Gastrocnemius medialis (tissue), 4 donors: ENCODE measurements around the gene DCAF16. TPM values are rescaled to one million over a fixed set of nuclear protein-coding genes. Genes with fewer than 3 reads are reported as not detected.

Source experiments
- ATAC-seq, 2 donors: fragments of 150-250 bp; one replicate each; pipeline ENCODE4 v1.9.1; 2016
- DNase-seq, 2 donors: peaks; one replicate each; pipeline ENCODE4 v3.0.0-alpha.2; 2019
- H3K27ac ChIP-seq, 4 donors: fragments of 200-600 bp; sonication (generic); 1 replicate in 1 of 4; 2 replicates in 3 of 4; pipeline ENCODE4 v1.5.1; 2016 to 2018; ENCODE audit warnings: mild to moderate bottlenecking in 2 of 4, moderate library complexity in 1 of 4
- H3K27me3 ChIP-seq, 3 donors: fragments of 200-600 bp; sonication (generic) in 2 of 3; 1 replicate in 1 of 3; 2 replicates in 2 of 3; pipeline versions ENCODE4 v1.5.1 to v1.6.0; 2016 to 2019; ENCODE audit warnings: mild to moderate bottlenecking in 1 of 3, moderate library complexity in 1 of 3
- H3K36me3 ChIP-seq, 2 donors: fragments of 200-600 bp; sonication (generic) in 1 of 2; one replicate each; pipeline ENCODE4 v1.5.1; 2017 to 2018
- H3K4me1 ChIP-seq, 2 donors: fragments of 200-600 bp; sonication (generic) in 1 of 2; one replicate each; pipeline ENCODE4 v1.5.1; 2016 to 2017; ENCODE audit warnings: mild to moderate bottlenecking in 2 of 2
- H3K4me3 ChIP-seq, 4 donors: fragments of 200-600 bp; sonication (generic) in 3 of 4; 1 replicate in 1 of 4; 2 replicates in 3 of 4; pipeline ENCODE4 v1.5.1; 2016 to 2019; ENCODE audit warnings: mild to moderate bottlenecking in 2 of 4
- H3K9me3 ChIP-seq, 3 donors: fragments of 200-600 bp; sonication (generic) in 2 of 3; 1 replicate in 1 of 3; 2 replicates in 2 of 3; pipeline ENCODE4 v1.5.1; 2016 to 2019
- POLR2A ChIP-seq, 2 donors: fragments of 450-650 bp; IDR thresholded peaks; one replicate each; pipeline ENCODE4 v1.6.1; 2017; ENCODE audit warnings: antibody characterized with exemption in 2 of 2, mild to moderate bottlenecking in 2 of 2, moderate library complexity in 2 of 2
- in situ Hi-C, 4 donors: fragments of 200-750 bp; cut with MboI; loops; one replicate each; pipeline versions ENCODE4 v1.15.0 to v1.8.0; 2017; ENCODE audit warnings: low sequenced_read_pairs in 4 of 4
- intact Hi-C: fragments of 100-400 bp; cut with DNase I; formaldehyde crosslinking; loops from one replicate; pipeline ENCODE4 v1.15.1; 2023; ENCODE audit warnings: low total_unique reads
- total RNA-seq, 4 donors: library from RNA; depleted of rRNA; stranded (reverse); fragments of >200 nt; gene quantifications; one replicate each; pipeline versions ENCODE4 v1.1.0 to v1.2.3, GENCODE V29; 2016
- TF ChIP-seq, protein P1 (sequence below), 5 experiments: fragments of 450-650 bp in 3 of 5; fragments of 200-600 bp in 2 of 5; sonication (generic) in 2 of 5; IDR thresholded peaks in 4 of 5; conservative IDR thresholded peaks in 1 of 5; 1 replicate in 4 of 5; 2 replicates in 1 of 5; pipeline ENCODE4 v1.5.1; 2016 to 2019; ENCODE audit warnings: antibody characterized with exemption in 5 of 5, mild to moderate bottlenecking in 3 of 5, moderate library complexity in 3 of 5

The DCAF16 gene
- total RNA-seq, 4 donors from 2014 or later, result 5.8 to 12.3 (median 8.2) TPM

DNA sequence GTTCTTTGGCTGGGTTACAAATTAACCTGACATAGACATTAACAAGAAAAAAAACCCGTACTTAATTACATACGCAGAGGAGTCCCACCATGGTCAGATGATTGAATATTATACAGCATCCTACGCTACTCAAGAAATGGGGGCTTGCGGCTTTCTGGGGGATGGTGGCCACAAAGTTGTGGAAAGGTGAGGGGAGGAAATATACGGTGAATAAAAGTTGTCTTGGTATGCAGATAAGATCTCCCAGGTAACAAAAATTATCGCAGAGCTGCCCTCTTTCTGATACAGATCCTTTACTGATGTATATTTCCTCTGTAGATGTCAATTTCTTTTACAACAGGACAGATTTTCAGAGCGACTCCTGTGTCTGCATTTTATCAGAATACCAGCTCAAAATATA is 890 bp downstream of the DCAF16 start:
- no peaks in the 10 kb centered on the region for H3K27me3 ChIP-seq
- no peak for DNase-seq
- H3K27ac ChIP-seq, result peak overlapping the region; percentile 94 to 99 (median 97)
- peaks cover 0 to under 1% of the 10 kb centered on the region in 2 donors for H3K36me3 ChIP-seq
- no peaks in the 10 kb centered on the region for H3K9me3 ChIP-seq
- ATAC-seq, result no peak
- H3K4me3 ChIP-seq, result peak overlapping the region; percentile 82 to 95 (median 88)
- in situ Hi-C loops (loop anchor here (5.0 to 25.0 kb wide), 9 partner anchors 195 to 785 kb away; partner anchors contain the start of genes LCORL (in 3 of the 4), LAP3 (in 1 of the 4) and MED28 (in 1 of the 4)), intact Hi-C loops (loop anchor here (1.0 to 5.0 kb wide), 4 partner anchors 47 to 232 kb away; partner anchors contain the start of genes LAP3 and LCORL)
- TF ChIP-seq, protein P1, sequence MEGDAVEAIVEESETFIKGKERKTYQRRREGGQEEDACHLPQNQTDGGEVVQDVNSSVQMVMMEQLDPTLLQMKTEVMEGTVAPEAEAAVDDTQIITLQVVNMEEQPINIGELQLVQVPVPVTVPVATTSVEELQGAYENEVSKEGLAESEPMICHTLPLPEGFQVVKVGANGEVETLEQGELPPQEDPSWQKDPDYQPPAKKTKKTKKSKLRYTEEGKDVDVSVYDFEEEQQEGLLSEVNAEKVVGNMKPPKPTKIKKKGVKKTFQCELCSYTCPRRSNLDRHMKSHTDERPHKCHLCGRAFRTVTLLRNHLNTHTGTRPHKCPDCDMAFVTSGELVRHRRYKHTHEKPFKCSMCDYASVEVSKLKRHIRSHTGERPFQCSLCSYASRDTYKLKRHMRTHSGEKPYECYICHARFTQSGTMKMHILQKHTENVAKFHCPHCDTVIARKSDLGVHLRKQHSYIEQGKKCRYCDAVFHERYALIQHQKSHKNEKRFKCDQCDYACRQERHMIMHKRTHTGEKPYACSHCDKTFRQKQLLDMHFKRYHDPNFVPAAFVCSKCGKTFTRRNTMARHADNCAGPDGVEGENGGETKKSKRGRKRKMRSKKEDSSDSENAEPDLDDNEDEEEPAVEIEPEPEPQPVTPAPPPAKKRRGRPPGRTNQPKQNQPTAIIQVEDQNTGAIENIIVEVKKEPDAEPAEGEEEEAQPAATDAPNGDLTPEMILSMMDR (IDR thresholded peaks at IDR 0.05 in 4 of 5, conservative IDR thresholded peaks at IDR 0.05 in 1 of 5), result no peak
- no peak for TF ChIP-seq POLR2A (IDR thresholded peaks at IDR 0.05)
- H3K4me1 ChIP-seq, result peaks cover 43 to 48% of the 10 kb centered on the region in 2 donors

DNA sequence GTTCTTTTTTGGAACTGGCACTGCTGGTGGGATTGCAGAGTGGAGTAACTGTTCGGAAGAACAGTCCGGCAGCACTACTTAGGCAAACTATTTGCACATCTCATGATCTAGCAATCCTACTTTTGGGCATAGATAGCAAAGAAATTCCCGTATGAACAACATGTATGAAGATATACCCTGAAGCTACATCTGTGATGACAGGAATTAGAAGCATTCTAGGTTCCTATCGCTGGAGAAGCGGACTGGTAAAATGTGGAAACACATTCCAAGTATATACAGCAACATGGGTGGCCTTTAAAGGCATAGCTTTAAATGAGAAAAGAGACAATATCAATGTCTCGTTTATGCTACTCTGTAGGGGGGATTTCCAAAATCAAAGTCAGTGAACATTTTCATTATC is 3.1 kb downstream of the DCAF16 start:
- peak overlapping the region in 1 of 4 donors; percentile 17 for H3K4me3 ChIP-seq
- H3K27me3 ChIP-seq, result no peaks in the 10 kb centered on the region
- H3K27ac ChIP-seq, result peak overlapping the region in 3 of 4 donors; percentile 41 to 99 (median 94)
- H3K4me1 ChIP-seq, result peaks cover 43 to 48% of the 10 kb centered on the region in 2 donors
- DNase-seq, result no peak
- no peak for ATAC-seq
- peaks cover 0 to 18% of the 10 kb centered on the region in 2 donors for H3K36me3 ChIP-seq
- in situ Hi-C loops, result loop anchor here (5.0 to 25.0 kb wide), 8 partner anchors 193 to 780 kb away; partner anchors contain the start of genes LCORL (in 3 of the 4), LAP3 (in 1 of the 4) and MED28 (in 1 of the 4)
- no peak for TF ChIP-seq POLR2A (IDR thresholded peaks at IDR 0.05)
- H3K9me3 ChIP-seq, result no peaks in the 10 kb centered on the region
- intact Hi-C loops, result loop anchor here (5.0 kb wide), 2 partner anchors 45 to 170 kb away; no protein-coding TSS in a partner anchor

DNA sequence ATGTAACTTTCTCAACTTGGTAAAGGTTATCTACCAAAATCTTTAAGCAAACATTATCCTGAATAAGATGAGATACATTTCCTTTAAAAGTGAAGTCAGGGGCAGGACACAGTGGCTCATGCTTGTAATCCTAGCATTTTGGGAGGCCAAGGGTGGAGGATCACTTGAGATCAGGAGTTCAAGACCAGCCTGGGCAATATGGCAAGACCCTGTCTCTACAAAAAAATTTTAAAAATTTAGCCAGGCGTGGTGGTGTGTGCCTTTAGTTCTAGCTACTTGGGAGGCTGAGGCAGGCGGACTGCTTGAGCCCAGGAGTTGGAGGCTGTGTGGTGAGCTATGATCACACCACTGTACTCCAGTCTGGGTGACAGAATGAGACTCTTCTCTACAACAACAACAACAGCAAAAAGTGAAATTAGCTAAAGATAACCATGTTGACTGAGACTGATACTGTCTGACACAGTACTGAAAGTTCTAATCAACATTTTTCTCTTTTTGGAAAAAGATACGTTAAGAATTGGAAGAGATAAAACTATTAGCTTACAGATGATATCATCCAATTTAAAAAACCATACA is 4.9 kb downstream of the DCAF16 start:
- intact Hi-C loops, result loop anchor here (5.0 kb wide), 2 partner anchors 43 to 168 kb away; no protein-coding TSS in a partner anchor
- Histone ChIP-seq H3K27ac (no peak overlapping the region), H3K4me3 (no peak overlapping the region), H3K36me3 (peaks cover 0 to 18% of the 10 kb centered on the region in 2 donors), H3K9me3 (no peaks in the 10 kb centered on the region), H3K4me1 (peaks cover 36 to 37% of the 10 kb centered on the region in 2 donors), H3K27me3 (no peaks in the 10 kb centered on the region)
- no peak for ATAC-seq
- TF ChIP-seq, protein P1 (IDR thresholded peaks at IDR 0.05 in 4 of 5, conservative IDR thresholded peaks at IDR 0.05 in 1 of 5), result no peak
- TF ChIP-seq POLR2A (IDR thresholded peaks at IDR 0.05), result no peak
- no peak for DNase-seq
- in situ Hi-C loops, result loop anchor here (5.0 to 25.0 kb wide), 8 partner anchors 191 to 782 kb away; partner anchors contain the start of genes LCORL (in 3 of the 4), LAP3 (in 1 of the 4) and MED28 (in 1 of the 4)

DNA sequence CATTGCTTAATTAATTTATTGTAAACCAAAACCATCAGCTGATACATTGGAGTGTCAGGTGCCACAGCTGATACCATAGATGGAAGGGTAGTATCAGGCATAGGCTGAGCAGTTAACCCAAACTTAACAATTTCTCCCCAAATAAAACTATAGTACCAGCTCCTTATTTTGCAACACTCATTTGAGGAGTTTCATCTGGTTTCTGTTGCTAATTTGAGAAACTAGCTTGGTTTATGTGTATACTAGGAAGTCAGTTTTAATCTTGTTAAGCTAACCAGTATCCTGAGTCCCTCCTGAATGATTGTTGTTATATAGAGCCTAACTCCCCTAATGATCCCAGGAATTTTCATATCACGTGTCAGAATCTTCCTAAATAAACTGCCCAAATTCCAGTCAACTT is 12.7 kb downstream of the DCAF16 start:
- no peak for DNase-seq
- ATAC-seq, result no peak
- H3K36me3 ChIP-seq, result no peaks in the 10 kb centered on the region
- TF ChIP-seq, protein P1 (IDR thresholded peaks at IDR 0.05 in 4 of 5, conservative IDR thresholded peaks at IDR 0.05 in 1 of 5), result no peak
- no peak for TF ChIP-seq POLR2A (IDR thresholded peaks at IDR 0.05)
- H3K4me3 ChIP-seq, result no peak overlapping the region
- H3K27me3 ChIP-seq, result no peaks in the 10 kb centered on the region
- in situ Hi-C loops, result no loop called here
- no peak overlapping the region for H3K27ac ChIP-seq
- intact Hi-C loops, result no loop called here
- peaks cover 6 to 9% of the 10 kb centered on the region in 2 donors for H3K4me1 ChIP-seq
- H3K9me3 ChIP-seq, result no peaks in the 10 kb centered on the region

DNA sequence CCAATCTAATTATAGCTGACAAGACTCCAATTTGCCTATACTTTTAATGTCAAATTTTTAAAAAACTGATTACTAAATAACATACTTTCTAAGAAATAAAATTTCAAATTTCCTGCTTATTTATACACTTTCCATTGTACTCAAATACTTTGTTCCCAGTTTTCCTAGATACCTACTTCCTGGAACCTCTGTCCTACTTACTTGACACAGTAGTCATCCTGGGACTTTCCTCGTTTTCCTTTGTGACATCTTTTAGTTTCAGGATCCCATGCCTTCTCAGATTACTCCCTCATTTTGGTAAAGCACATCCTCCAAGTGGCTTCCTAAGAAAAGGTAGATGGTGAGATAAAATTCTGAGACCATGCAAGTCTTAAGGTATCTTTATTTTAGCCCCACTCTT is 15.8 kb downstream of the DCAF16 start:
- no peaks in the 10 kb centered on the region for H3K27me3 ChIP-seq
- H3K36me3 ChIP-seq, result no peaks in the 10 kb centered on the region
- TF ChIP-seq, protein P1 (IDR thresholded peaks at IDR 0.05 in 4 of 5, conservative IDR thresholded peaks at IDR 0.05 in 1 of 5), result no peak
- in situ Hi-C loops (no loop called here), intact Hi-C loops (no loop called here)
- no peak overlapping the region for H3K4me3 ChIP-seq
- ATAC-seq (no peak), DNase-seq (no peak)
- peaks cover 6 to 9% of the 10 kb centered on the region in 2 donors for H3K4me1 ChIP-seq
- no peaks in the 10 kb centered on the region for H3K9me3 ChIP-seq
- no peak overlapping the region for H3K27ac ChIP-seq
